ENCODE data around the gene AMELX.

GRCh38 chrX:11346121-11346682, 53.0 kb downstream of the AMELX start:
- TF ChIP-seq CTCF (IDR thresholded peaks at IDR 0.05), result no peak
- no peak for TF ChIP-seq ZFX (IDR thresholded peaks at IDR 0.05; ENCODE audit: borderline replicate concordance)
